HCT116 (cell line): Measurements from ENCODE around the gene BSPRY. TPM values are rescaled to one million over a fixed set of nuclear protein-coding genes. Genes with fewer than 3 reads are reported as not detected.

Source experiments
- ATAC-seq: fragments of 200-7000 bp; cut with Tn5 transposase; 2 replicates; pipeline ENCODE4 v1.9.1; 2020; ENCODE audit warnings: mild to moderate bottlenecking, moderate library complexity
- BruUV-seq: library from RNA; stranded (reverse); fragments of 400-500 nt; replicated peaks from 2 replicates; lab custom pipeline; 2021; lab: Mats Ljungman, UMichigan
- CTCF ChIA-PET: fragments of 300-600 bp; sonication (Branson Sonifier 250); formaldehyde crosslinking; loops from one replicate; lab custom pipeline; 2021; ENCODE audit warnings: antibody characterized with exemption; lab: Charles Lee
- POLR2A ChIA-PET: fragments of 300-600, 350-600 bp; sonication (Branson Sonifier 250); formaldehyde crosslinking; loops from one replicate; lab custom pipeline; 2021; ENCODE audit warnings: antibody characterized with exemption; lab: Charles Lee
- RAD21 ChIA-PET, 2 experiments: fragments of 300-600 bp; sonication (Branson Sonifier 250); formaldehyde crosslinking; loops; one replicate each; lab custom pipeline; 2023; ENCODE audit warnings: low total read pairs in 2 of 2; ENCODE audit not compliant: uncharacterized antibody in 2 of 2, unreplicated experiment in 2 of 2, low non-redundant PET in 1 of 2; lab: Charles Lee
- DNase-seq: peaks from one replicate; pipeline ENCODE4 v3.0.0-alpha.2; 2010; ENCODE audit warnings: low read depth, low spot score
- H2AFZ ChIP-seq: fragments of 200-600 bp; shearing (Covaris generic), sonication (generic); 2 replicates; pipeline ENCODE4 v1.6.1; 2017; ENCODE audit warnings: low read depth, mixed run types, mixed read lengths, antibody characterized with exemption, low read length; ENCODE audit not compliant: poor library complexity, severe bottlenecking
- H3K27ac ChIP-seq: 2 replicates; pipeline ENCODE4 v1.5.1; 2012; ENCODE audit warnings: low read depth, low read length
- H3K27me3 ChIP-seq: fragments of 200-600 bp; sonication (generic); 2 replicates; pipeline ENCODE4 v1.6.1; 2016; ENCODE audit warnings: mixed run types, low read length, mixed read lengths; ENCODE audit not compliant: insufficient read depth
- H3K36me3 ChIP-seq, 2 experiments: fragments of 200-500 bp in 1 of 2; fragments of 200-600 bp in 1 of 2; sonication (Bioruptor generic) in 1 of 2; sonication (generic) in 1 of 2; 2 replicates each; pipeline versions ENCODE4 v1.5.1 to v1.6.1; 2014 to 2016; ENCODE audit warnings: low read length in 2 of 2, inconsistent platforms in 1 of 2, mixed read lengths in 1 of 2, mixed run types in 1 of 2; ENCODE audit not compliant: insufficient read depth in 2 of 2, control insufficient read depth in 1 of 2
- H3K4me1 ChIP-seq, 2 experiments: fragments of 200-600 bp in 1 of 2; sonication (generic) in 1 of 2; 2 replicates each; pipeline versions ENCODE4 v1.5.1 to v1.6.1; 2012 to 2017; ENCODE audit warnings: low read length in 2 of 2, inconsistent platforms in 1 of 2, mild to moderate bottlenecking in 1 of 2, mixed read lengths in 1 of 2, mixed run types in 1 of 2, moderate library complexity in 1 of 2; ENCODE audit not compliant: insufficient read depth in 2 of 2, control insufficient read depth in 1 of 2
- H3K4me2 ChIP-seq: fragments of 200-600 bp; sonication (generic); 2 replicates; pipeline ENCODE4 v1.6.1; 2017; ENCODE audit warnings: mixed run types, low read length, mixed read lengths
- H3K4me3 ChIP-seq, 2 experiments: fragments of 200-600 bp in 1 of 2; sonication (generic) in 1 of 2; replicated peaks in 1 of 2; 2 replicates each; pipeline ENCODE4 v1.5.1; 2011 to 2016; ENCODE audit warnings: low read length in 2 of 2, control low read depth in 1 of 2, low read depth in 1 of 2, mild to moderate bottlenecking in 1 of 2, mixed read lengths in 1 of 2, mixed run types in 1 of 2
- H3K79me2 ChIP-seq: fragments of 200-600 bp; sonication (generic); 2 replicates; pipeline ENCODE4 v1.6.1; 2017; ENCODE audit warnings: mild to moderate bottlenecking, mixed run types, low read length, moderate library complexity, mixed read lengths; ENCODE audit not compliant: insufficient read depth
- H3K9ac ChIP-seq: fragments of 200-600 bp; sonication (generic); 2 replicates; pipeline ENCODE4 v1.6.1; 2016; ENCODE audit warnings: low read length, mixed read lengths
- H3K9me2 ChIP-seq: fragments of 200-600 bp; sonication (generic), shearing (Covaris generic); 2 replicates; pipeline ENCODE4 v1.6.1; 2017; ENCODE audit warnings: mixed run types, mild to moderate bottlenecking, moderate library complexity; ENCODE audit not compliant: insufficient read depth
- H3K9me3 ChIP-seq, 2 experiments: fragments of 200-500 bp in 1 of 2; fragments of 200-600 bp in 1 of 2; sonication (Bioruptor generic) in 1 of 2; sonication (generic) in 1 of 2; 2 replicates each; pipeline ENCODE4 v1.6.1; 2014 to 2017; ENCODE audit warnings: low read length in 2 of 2, mixed read lengths in 2 of 2, inconsistent platforms in 1 of 2, low read depth in 1 of 2, mild to moderate bottlenecking in 1 of 2, mixed run types in 1 of 2, moderate library complexity in 1 of 2; ENCODE audit not compliant: control insufficient read depth in 1 of 2, insufficient read depth in 1 of 2
- H4K20me1 ChIP-seq: fragments of 200-600 bp; sonication (generic), shearing (Covaris generic); 2 replicates; pipeline ENCODE4 v1.6.1; 2017; ENCODE audit warnings: mixed run types, mild to moderate bottlenecking, moderate library complexity; ENCODE audit not compliant: insufficient read depth
- CBX3 ChIP-seq: IDR thresholded peaks from 2 replicates; pipeline ENCODE4 v1.6.1; 2012; ENCODE audit warnings: low read depth
- CEBPB ChIP-seq: IDR thresholded peaks from 2 replicates; pipeline ENCODE4 v1.6.1; 2012; ENCODE audit warnings: low read depth
- CTCF ChIP-seq, 3 experiments: fragments of 200-600 bp in 1 of 3; sonication (generic) in 1 of 3; IDR thresholded peaks in 2 of 3; conservative IDR thresholded peaks in 1 of 3; 2 replicates each; pipeline ENCODE4 v1.5.1; 2012 to 2017; ENCODE audit warnings: low read depth in 2 of 3, low read length in 2 of 3, antibody characterized with exemption in 1 of 3, borderline replicate concordance in 1 of 3, control low read depth in 1 of 3, mild to moderate bottlenecking in 1 of 3, mixed read lengths in 1 of 3, mixed run types in 1 of 3, moderate library complexity in 1 of 3; ENCODE audit not compliant: insufficient read depth in 1 of 3
- EGR1 ChIP-seq: IDR thresholded peaks from 2 replicates; pipeline ENCODE4 v1.6.1; 2012; ENCODE audit warnings: low read depth
- FOSL1 ChIP-seq: IDR thresholded peaks from 2 replicates; pipeline ENCODE4 v1.6.1; 2012; ENCODE audit warnings: low read depth
- MAX ChIP-seq: IDR thresholded peaks from 2 replicates; pipeline ENCODE4 v1.6.1; 2012
- POLR2AphosphoS5 ChIP-seq: IDR thresholded peaks from 2 replicates; pipeline ENCODE4 v1.6.1; 2011; ENCODE audit warnings: mild to moderate bottlenecking, low read depth, low read length, moderate library complexity
- SIN3A ChIP-seq: IDR thresholded peaks from 2 replicates; pipeline ENCODE4 v1.6.1; 2012; ENCODE audit warnings: low read depth
- SRF ChIP-seq: IDR thresholded peaks from 2 replicates; pipeline ENCODE4 v1.6.1; 2012; ENCODE audit warnings: low read depth
- YY1 ChIP-seq: IDR thresholded peaks from 2 replicates; pipeline ENCODE4 v1.6.1; 2011; ENCODE audit warnings: low read length, low read depth, moderate library complexity, mild to moderate bottlenecking; ENCODE audit not compliant: insufficient replicate concordance; ENCODE audit errors: extremely low read depth
- ZFX ChIP-seq: fragments of 450-650 bp; IDR thresholded peaks from 2 replicates; pipeline ENCODE4 v1.6.1; 2017
- intact Hi-C: fragments of 100-400 bp; cut with micrococcal nuclease; formaldehyde crosslinking; loops from 2 replicates; pipeline ENCODE4 v1.10.0; 2022
- total RNA-seq: library from RNA; stranded (reverse); gene quantifications from one replicate; pipeline ENCODE4 v1.2.1, GENCODE V29; 2021; ENCODE audit not compliant: unreplicated experiment
- TF ChIP-seq, protein P1 (sequence below): IDR thresholded peaks from 2 replicates; pipeline ENCODE4 v1.6.1; 2012

Gene BSPRY
- total RNA-seq, 1 experiment from 2014 or later, result 22.7 TPM

DNA sequence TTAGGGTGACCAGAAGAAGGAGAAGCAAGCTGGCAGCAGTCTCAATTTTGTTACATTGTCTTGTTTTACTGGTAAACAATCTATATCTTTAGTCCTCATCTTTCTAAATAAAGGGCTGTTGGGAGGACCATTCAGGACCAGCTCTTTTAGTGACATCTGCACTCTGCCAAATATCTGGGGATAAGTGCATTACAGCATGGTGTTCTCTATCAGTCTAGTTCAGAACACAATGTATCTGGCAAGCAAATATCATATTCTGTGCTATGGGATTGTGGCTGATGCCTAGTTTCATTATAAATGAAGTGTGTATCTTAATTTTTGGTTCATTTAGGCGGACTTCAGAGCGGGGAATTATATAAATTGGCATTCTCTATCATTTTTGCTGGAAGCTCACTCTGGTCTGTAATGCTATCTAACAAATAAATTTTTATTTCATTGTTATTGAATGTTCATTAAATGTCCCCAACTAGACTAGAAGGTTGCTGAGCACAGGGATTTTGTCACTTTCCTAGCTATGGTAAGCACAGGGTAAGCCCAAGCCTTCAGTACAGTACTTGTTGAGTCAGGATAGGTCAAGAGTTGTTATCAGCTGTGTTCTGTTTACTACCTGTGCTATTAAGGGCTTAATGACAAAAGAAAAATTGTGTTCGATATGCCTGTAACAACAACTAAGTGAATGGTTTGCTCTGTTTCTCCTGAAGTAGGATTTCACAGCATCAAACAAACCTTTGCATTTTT lies 21.1 kb upstream of the BSPRY start:
- Histone ChIP-seq H3K4me3 (no peak overlapping the region), H2AFZ (no peak overlapping the region), H3K36me3 (peaks cover 0 to 2% of the 10 kb centered on the region in 2 experiments; a peak in 1 of 4 replicates), H3K79me2 (no peaks in the 10 kb centered on the region), H3K9me3 (no peaks in the 10 kb centered on the region), H3K27me3 (no peaks in the 10 kb centered on the region), H4K20me1 (no peaks in the 10 kb centered on the region), H3K4me2 (no peak overlapping the region), H3K9me2 (no peaks in the 10 kb centered on the region), H3K27ac (no peak overlapping the region), H3K4me1 (no peaks in the 10 kb centered on the region), H3K9ac (no peak overlapping the region)
- intact Hi-C loops, result no loop called here
- ChIA-PET RAD21 (no interaction called here), CTCF (no interaction called here), POLR2A (interaction anchor here (0.8 to 0.9 kb wide), 2 partner anchors 9 to 82 kb away, joined by 3 to 4 read pairs; partner anchors contain the start of genes C9orf43 and POLE3)
- ATAC-seq, result no peak
- BruUV-seq, result no TSS peak
- DNase-seq, result no peak
- TF ChIP-seq YY1, result no peak
- no peak for TF ChIP-seq SRF
- no peak for TF ChIP-seq CBX3
- TF ChIP-seq POLR2AphosphoS5, result no peak
- TF ChIP-seq MAX, result no peak

DNA sequence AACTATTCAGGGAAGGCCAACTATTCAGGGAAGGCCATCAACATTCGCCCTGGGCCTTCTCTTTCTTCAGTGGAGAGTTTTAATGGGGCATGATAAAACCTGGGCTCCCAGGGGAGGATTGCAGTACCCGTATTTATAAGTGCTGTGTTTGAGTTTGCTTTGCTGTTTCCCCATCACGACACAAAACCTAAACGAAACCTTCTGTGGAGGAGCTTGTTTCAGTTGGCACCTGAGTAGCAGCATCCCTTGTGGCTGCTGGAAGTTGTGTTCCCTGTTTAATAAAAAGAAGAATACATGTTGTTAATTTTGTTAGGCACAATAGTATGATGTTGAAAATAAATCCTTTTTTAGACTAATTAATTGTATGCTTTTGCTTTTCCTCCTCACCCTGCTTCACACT lies 17.6 kb upstream of the BSPRY start:
- TF ChIP-seq, protein P1, sequence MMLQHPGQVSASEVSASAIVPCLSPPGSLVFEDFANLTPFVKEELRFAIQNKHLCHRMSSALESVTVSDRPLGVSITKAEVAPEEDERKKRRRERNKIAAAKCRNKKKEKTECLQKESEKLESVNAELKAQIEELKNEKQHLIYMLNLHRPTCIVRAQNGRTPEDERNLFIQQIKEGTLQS, result no peak
- no peak for TF ChIP-seq ZFX
- TF ChIP-seq POLR2AphosphoS5, result no peak
- TF ChIP-seq CEBPB, result no peak
- no peak for TF ChIP-seq SRF
- no peak for TF ChIP-seq SIN3A
- TF ChIP-seq CBX3, result no peak
- no peak for TF ChIP-seq EGR1
- TF ChIP-seq CTCF (IDR thresholded peaks at IDR 0.05 in 2 of 3, conservative IDR thresholded peaks at IDR 0.05 in 1 of 3; ENCODE audit: borderline replicate concordance in 1 of 3, insufficient read depth in 1 of 3, low read depth in 2 of 3, low read length in 2 of 3), result no peak
- TF ChIP-seq FOSL1, result no peak
- ChIA-PET CTCF (no interaction called here), RAD21 (no interaction called here), POLR2A (no interaction called here)
- ATAC-seq (no peak), DNase-seq (no peak)
- Histone ChIP-seq H3K9me2 (no peaks in the 10 kb centered on the region), H3K4me1 (no peaks in the 10 kb centered on the region), H3K27me3 (no peaks in the 10 kb centered on the region), H3K36me3 (peaks cover 0 to 2% of the 10 kb centered on the region in 2 experiments; a peak in 1 of 4 replicates), H3K9me3 (no peaks in the 10 kb centered on the region), H4K20me1 (no peaks in the 10 kb centered on the region), H3K27ac (no peak overlapping the region), H3K79me2 (no peaks in the 10 kb centered on the region), H3K4me2 (no peak overlapping the region), H2AFZ (no peak overlapping the region), H3K4me3 (no peak overlapping the region), H3K9ac (no peak overlapping the region)
- no TSS peak for BruUV-seq
- intact Hi-C loops, result no loop called here
